HepG2 (cell line): ENCODE measurements around the gene TIAM1. TPM values are rescaled to one million over a fixed set of nuclear protein-coding genes. Genes with fewer than 3 reads are reported as not detected.

Experiments used
- ATAC-seq: fragments of 200-7000 bp; cut with Tn5 transposase; 3 replicates; pipeline ENCODE4 v1.9.1; 2020; ENCODE audit warnings: mild to moderate bottlenecking, moderate library complexity
- BruUV-seq: library from RNA; stranded (reverse); fragments of 400-500 nt; replicated peaks from 2 replicates; lab custom pipeline; 2021; lab: Mats Ljungman, UMichigan
- CTCF ChIA-PET: fragments of 300-600 bp; formaldehyde crosslinking; extraction: SDS; loops from one replicate; lab custom pipeline; 2021; ENCODE audit warnings: low total read pairs, inconsistent platforms, low intra/inter-chr PET ratio; lab: Yijun Ruan, JAX
- POLR2A ChIA-PET: fragments of 350-600 bp; sonication (Branson Sonifier 250); formaldehyde crosslinking; loops from one replicate; lab custom pipeline; 2020; ENCODE audit warnings: antibody characterized with exemption, inconsistent platforms; lab: Yijun Ruan, JAX
- DNase-seq: peaks from one replicate; pipeline ENCODE4 v3.0.0-alpha.2; 2015; ENCODE audit warnings: low spot score
- FAIRE-seq: peaks from 3 replicates; lab custom pipeline; 2011; peaks lifted over from hg19 to GRCh38; lab: Jason Lieb, UNC
- H2AFZ ChIP-seq: one replicate; pipeline ENCODE4 v1.6.1; 2011; ENCODE audit warnings: low read length, inconsistent platforms
- H3K27ac ChIP-seq: fragments of 300-600 bp; 3 replicates; pipeline ENCODE4 v1.8.0; 2011; ENCODE audit warnings: mixed run types, mild to moderate bottlenecking, mixed read lengths, low read length, inconsistent platforms; ENCODE audit not compliant: insufficient read depth; ENCODE audit errors: extremely low read length
- H3K27me3 ChIP-seq, 2 experiments: fragments of 200-600 bp in 1 of 2; 2 replicates in 1 of 2; 3 replicates in 1 of 2; pipeline versions ENCODE4 v1.6.0 to v1.8.0; 2011; ENCODE audit warnings: low read length in 2 of 2, mild to moderate bottlenecking in 2 of 2, moderate library complexity in 2 of 2, inconsistent platforms in 1 of 2; ENCODE audit not compliant: insufficient read depth in 2 of 2, control insufficient read depth in 1 of 2
- H3K36me3 ChIP-seq, 2 experiments: fragments of 200-600 bp in 1 of 2; replicated peaks in 1 of 2; 2 replicates in 1 of 2; 3 replicates in 1 of 2; pipeline versions ENCODE4 v1.5.1 to v1.8.0; 2011; ENCODE audit warnings: low read length in 2 of 2, inconsistent platforms in 1 of 2; ENCODE audit not compliant: insufficient read depth in 2 of 2, control insufficient read depth in 1 of 2
- H3K4me1 ChIP-seq: 2 replicates; pipeline ENCODE4 v1.5.1; 2012; ENCODE audit warnings: low read length, inconsistent platforms; ENCODE audit not compliant: insufficient read depth
- H3K4me2 ChIP-seq: 2 replicates; pipeline ENCODE4 v1.6.0; 2011; ENCODE audit warnings: low read depth, low read length, inconsistent platforms
- H3K4me3 ChIP-seq, 3 experiments: fragments of 200-600 bp in 1 of 3; sonication (generic), shearing (Covaris generic) in 1 of 3; replicated peaks in 1 of 3; 2 replicates each; pipeline ENCODE4 v1.5.1; 2011 to 2016; ENCODE audit warnings: low read length in 3 of 3, inconsistent platforms in 2 of 3, low read depth in 2 of 3, mild to moderate bottlenecking in 2 of 3, control low read depth in 1 of 3, mixed read lengths in 1 of 3; ENCODE audit not compliant: insufficient read depth in 1 of 3
- H3K79me2 ChIP-seq: one replicate; pipeline ENCODE4 v1.6.1; 2011; ENCODE audit warnings: low read length, inconsistent platforms; ENCODE audit not compliant: insufficient read depth
- H3K9ac ChIP-seq: 2 replicates; pipeline ENCODE4 v1.6.0; 2011; ENCODE audit warnings: mild to moderate bottlenecking, low read depth, low read length, inconsistent platforms; ENCODE audit not compliant: insufficient read depth
- H3K9me3 ChIP-seq: 2 replicates; pipeline ENCODE4 v1.5.1; 2012; ENCODE audit warnings: mild to moderate bottlenecking, low read length
- H4K20me1 ChIP-seq: 2 replicates; pipeline ENCODE4 v1.6.0; 2011; ENCODE audit warnings: inconsistent platforms, mild to moderate bottlenecking, low read length, moderate library complexity; ENCODE audit not compliant: insufficient read depth
- FOXO4 ChIP-seq: sonication (generic); formaldehyde crosslinking; conservative IDR thresholded peaks from 2 replicates; pipeline ENCODE4 v1.8.1; 2023; ENCODE audit warnings: missing genetic modification reagents
- GATAD1 ChIP-seq: IDR thresholded peaks from 2 replicates; pipeline ENCODE4 v1.6.1; 2016; ENCODE audit warnings: missing genetic modification reagents, missing compliant biosample characterization
- HBP1 ChIP-seq: IDR thresholded peaks from 2 replicates; pipeline ENCODE4 v1.6.1; 2016; ENCODE audit warnings: low read depth, control low read depth
- HHEX ChIP-seq: IDR thresholded peaks from 2 replicates; pipeline ENCODE4 v1.6.1; 2016; ENCODE audit warnings: control low read depth
- ISX ChIP-seq: sonication (generic); formaldehyde crosslinking; conservative IDR thresholded peaks from 2 replicates; pipeline ENCODE4 v1.5.0; 2020; ENCODE audit warnings: missing genetic modification reagents
- MATR3 ChIP-seq: sonication (generic); formaldehyde crosslinking; IDR thresholded peaks from 2 replicates; pipeline ENCODE4 v1.4.0; 2020; ENCODE audit warnings: missing genetic modification reagents
- MBD4 ChIP-seq: IDR thresholded peaks from 2 replicates; pipeline ENCODE4 v1.6.1; 2012; ENCODE audit warnings: low read length, inconsistent platforms, borderline replicate concordance
- PHF8 ChIP-seq: sonication (generic); formaldehyde crosslinking; IDR thresholded peaks from 2 replicates; pipeline ENCODE4 v1.5.0; 2020; ENCODE audit warnings: missing genetic modification reagents
- POLR2A ChIP-seq, 2 experiments: IDR thresholded peaks; 2 replicates each; pipeline ENCODE4 v1.6.1; 2011; ENCODE audit warnings: low read depth in 2 of 2, low read length in 2 of 2, mild to moderate bottlenecking in 1 of 2, moderate library complexity in 1 of 2; ENCODE audit not compliant: insufficient read depth in 1 of 2
- POLR2AphosphoS2 ChIP-seq: IDR thresholded peaks from 2 replicates; pipeline ENCODE4 v1.6.1; 2011; ENCODE audit warnings: low read depth, low read length, improper control_type of control experiment
- TFDP2 ChIP-seq: sonication (generic); formaldehyde crosslinking; IDR thresholded peaks from 2 replicates; pipeline ENCODE4 v1.4.0; 2020; ENCODE audit warnings: missing genetic modification reagents
- ZKSCAN5 ChIP-seq: sonication (generic); formaldehyde crosslinking; IDR thresholded peaks from 2 replicates; pipeline ENCODE4 v1.5.1; 2020; ENCODE audit warnings: mild to moderate bottlenecking, missing genetic modification reagents
- ZMAT5 ChIP-seq: sonication (generic); formaldehyde crosslinking; IDR thresholded peaks from 2 replicates; pipeline ENCODE4 v1.5.0; 2020; ENCODE audit warnings: mild to moderate bottlenecking, low read depth, missing genetic modification reagents, borderline replicate concordance
- ZNF317 ChIP-seq: sonication (generic); formaldehyde crosslinking; IDR thresholded peaks from 2 replicates; pipeline ENCODE4 v1.5.0; 2020; ENCODE audit warnings: mild to moderate bottlenecking, missing genetic modification reagents
- ZNF430 ChIP-seq: sonication (generic); formaldehyde crosslinking; IDR thresholded peaks from 2 replicates; pipeline ENCODE4 v1.9.0; 2021; ENCODE audit warnings: mild to moderate bottlenecking, missing genetic modification reagents
- ZNF576 ChIP-seq: sonication (generic); formaldehyde crosslinking; IDR thresholded peaks from 2 replicates; pipeline ENCODE4 v1.4.0; 2020; ENCODE audit warnings: mild to moderate bottlenecking, missing genetic modification reagents
- WGBS: methylation state at CpG from one replicate; pipeline ENCODE4 v1.1.6; 2017; ENCODE audit warnings: low lambda C conversion rate; 5-methylcytosine and 5-hydroxymethylcytosine counted together
- in situ Hi-C: cut with HindIII; loops from 2 replicates; pipeline ENCODE4 v1.10.0; 2017; ENCODE audit warnings: low pct_unique_long_range_greater_than_20kb; ENCODE audit not compliant: extremely low pct_ligation_motif_present
- intact Hi-C: fragments of 100-400 bp; cut with micrococcal nuclease; formaldehyde crosslinking; loops from one replicate; pipeline ENCODE4 v1.10.0; 2022; ENCODE audit not compliant: unreplicated experiment
- polyA plus RNA-seq, 8 experiments: library from polyadenylated mRNA; depleted of rRNA in 3 of 8; stranded (reverse) in 7 of 8; unstranded in 1 of 8; fragments of >200 nt; fragmentation: Illumina TruSeq in 4 of 8; extraction: Trizol in 4 of 8; gene quantifications; 2 replicates each; pipeline versions ENCODE4 v1.2.1 to v1.2.3, GENCODE V29; 2011 to 2016; ENCODE audit warnings: low read depth in 4 of 8, missing spikeins in 1 of 8, mixed read lengths in 1 of 8; ENCODE audit not compliant: insufficient read depth in 1 of 8
- total RNA-seq, 5 experiments: library from RNA; depleted of rRNA; stranded (reverse); fragments of >200 nt; fragmentation: Illumina TruSeq; extraction: Trizol; gene quantifications; 2 replicates each; pipeline ENCODE4 v1.2.3, GENCODE V29; 2016; ENCODE audit warnings: low read depth in 1 of 5
- TF ChIP-seq, protein P1 (sequence below): fragments of 450-650 bp; IDR thresholded peaks from 2 replicates; pipeline ENCODE4 v1.6.1; 2017
- TF ChIP-seq, protein P2 (sequence below): sonication (generic); IDR thresholded peaks from 2 replicates; pipeline ENCODE4 v1.6.1; 2016; ENCODE audit warnings: low read depth, borderline replicate concordance

The TIAM1 gene
- total and polyA plus RNA-seq, 2 of the 13 experiments (the other 11 are each of a cell fraction or from before 2014, with no cell fraction given), result 0.13 to 0.24 TPM

DNA sequence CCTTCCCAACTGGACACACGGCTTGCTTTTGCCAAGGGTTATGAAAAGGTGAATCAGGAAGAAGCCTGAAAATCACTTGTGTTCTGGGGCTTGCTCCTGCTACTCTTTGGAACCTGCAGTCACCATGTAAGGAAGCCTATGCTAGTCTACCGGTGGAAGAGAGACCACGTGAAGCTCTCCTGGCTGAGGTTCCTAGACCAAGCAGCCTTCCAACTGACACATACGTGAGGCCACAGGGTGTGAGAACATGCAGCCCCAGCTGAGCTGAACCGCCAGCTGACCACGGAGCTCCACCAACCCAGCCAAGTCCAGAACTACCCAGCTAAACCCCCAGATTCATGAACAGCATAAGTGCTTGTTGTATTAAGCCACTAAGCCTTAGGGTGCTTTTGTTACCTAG, 233.0 kb downstream of the TIAM1 start:
- FAIRE-seq (no peak), ATAC-seq (no peak), DNase-seq (no peak)
- H3K9ac ChIP-seq, result no peak overlapping the region
- no peak for TF ChIP-seq HBP1 (CRISPR knock-in tag)
- TF ChIP-seq, protein P1, sequence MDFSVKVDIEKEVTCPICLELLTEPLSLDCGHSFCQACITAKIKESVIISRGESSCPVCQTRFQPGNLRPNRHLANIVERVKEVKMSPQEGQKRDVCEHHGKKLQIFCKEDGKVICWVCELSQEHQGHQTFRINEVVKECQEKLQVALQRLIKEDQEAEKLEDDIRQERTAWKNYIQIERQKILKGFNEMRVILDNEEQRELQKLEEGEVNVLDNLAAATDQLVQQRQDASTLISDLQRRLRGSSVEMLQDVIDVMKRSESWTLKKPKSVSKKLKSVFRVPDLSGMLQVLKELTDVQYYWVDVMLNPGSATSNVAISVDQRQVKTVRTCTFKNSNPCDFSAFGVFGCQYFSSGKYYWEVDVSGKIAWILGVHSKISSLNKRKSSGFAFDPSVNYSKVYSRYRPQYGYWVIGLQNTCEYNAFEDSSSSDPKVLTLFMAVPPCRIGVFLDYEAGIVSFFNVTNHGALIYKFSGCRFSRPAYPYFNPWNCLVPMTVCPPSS, result no peak
- TF ChIP-seq, protein P2, sequence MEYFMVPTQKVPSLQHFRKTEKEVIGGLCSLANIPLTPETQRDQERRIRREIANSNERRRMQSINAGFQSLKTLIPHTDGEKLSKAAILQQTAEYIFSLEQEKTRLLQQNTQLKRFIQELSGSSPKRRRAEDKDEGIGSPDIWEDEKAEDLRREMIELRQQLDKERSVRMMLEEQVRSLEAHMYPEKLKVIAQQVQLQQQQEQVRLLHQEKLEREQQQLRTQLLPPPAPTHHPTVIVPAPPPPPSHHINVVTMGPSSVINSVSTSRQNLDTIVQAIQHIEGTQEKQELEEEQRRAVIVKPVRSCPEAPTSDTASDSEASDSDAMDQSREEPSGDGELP, result no peak
- no peak for TF ChIP-seq MBD4
- no peak for TF ChIP-seq ZNF317
- no peak for TF ChIP-seq ZNF430 (CRISPR knock-in tag)
- TF ChIP-seq ISX (CRISPR knock-in tag), result no peak
- TF ChIP-seq HHEX, result no peak
- TF ChIP-seq TFDP2 (CRISPR knock-in tag), result no peak
- TF ChIP-seq FOXO4 (CRISPR knock-in tag), result no peak
- TF ChIP-seq ZMAT5 (CRISPR knock-in tag), result no peak
- no peak for TF ChIP-seq ZKSCAN5 (CRISPR knock-in tag)
- TF ChIP-seq PHF8, result no peak
- TF ChIP-seq ZNF576, result no peak
- no peak for TF ChIP-seq MATR3 (CRISPR knock-in tag)
- TF ChIP-seq POLR2AphosphoS2, result no peak
- no peak for TF ChIP-seq POLR2A (IDR thresholded peaks at IDR 0.05; ENCODE audit: insufficient read depth in 1 of 2, low read depth in 2 of 2, low read length in 2 of 2)
- TF ChIP-seq GATAD1 (CRISPR knock-in tag), result no peak
- no peaks in the 10 kb centered on the region for H3K36me3 ChIP-seq
- H3K4me3 ChIP-seq, result no peak overlapping the region
- H3K79me2 ChIP-seq, result no peaks in the 10 kb centered on the region
- no TSS peak for BruUV-seq
- H3K4me1 ChIP-seq, result no peaks in the 10 kb centered on the region
- in situ Hi-C loops, result no loop called here
- no peak overlapping the region for H2AFZ ChIP-seq
- H3K9me3 ChIP-seq, result no peaks in the 10 kb centered on the region
- H4K20me1 ChIP-seq, result no peaks in the 10 kb centered on the region
- no peaks in the 10 kb centered on the region for H3K27me3 ChIP-seq
- intact Hi-C loops, result no loop called here
- ChIA-PET CTCF (no interaction called here), POLR2A (no interaction called here)
- H3K4me2 ChIP-seq, result no peak overlapping the region
- no peak overlapping the region for H3K27ac ChIP-seq
- WGBS, result 20% methylated on average over 1 of the region's 6 CpGs
